GM12878 (cell line): Measurements from ENCODE around the gene RGS1. TPM values are rescaled to one million over a fixed set of nuclear protein-coding genes. Genes with fewer than 3 reads are reported as not detected.

Source experiments
- ATAC-seq: fragments of 200-7000 bp; cut with Tn5 transposase; 3 replicates; pipeline ENCODE4 v1.9.1; 2020; ENCODE audit warnings: mild to moderate bottlenecking, moderate library complexity
- BruUV-seq: library from RNA; stranded (reverse); fragments of 400-500 nt; replicated peaks from 2 replicates; lab custom pipeline; 2021; lab: Mats Ljungman, UMichigan
- CTCF ChIA-PET: fragments of 300-600 bp; sonication (Branson Sonifier 250); formaldehyde crosslinking; extraction: SDS; loops from one replicate; lab custom pipeline; 2021; ENCODE audit warnings: inconsistent platforms; lab: Yijun Ruan, JAX
- POLR2A ChIA-PET: fragments of 350-600 bp; formaldehyde crosslinking; extraction: SDS; loops from one replicate; lab custom pipeline; 2021; ENCODE audit warnings: inconsistent platforms; lab: Charles Lee
- RAD21 ChIA-PET: fragments of 300-600 bp; sonication (Branson Sonifier 250); formaldehyde crosslinking; loops from one replicate; lab custom pipeline; 2023; ENCODE audit warnings: antibody characterized with exemption; ENCODE audit not compliant: unreplicated experiment; lab: Charles Lee
- SMC1A ChIA-PET: fragments of 300-600 bp; sonication (Branson Sonifier 250); formaldehyde crosslinking; loops from one replicate; lab custom pipeline; 2023; ENCODE audit not compliant: unreplicated experiment, uncharacterized antibody; lab: Charles Lee
- DNase-seq: peaks from one replicate; pipeline ENCODE4 v3.0.0-alpha.2; 2011; ENCODE audit warnings: low read depth, low spot score
- FAIRE-seq: peaks from 3 replicates; lab custom pipeline; 2011; peaks lifted over from hg19 to GRCh38; lab: Jason Lieb, UNC
- H2AFZ ChIP-seq: 2 replicates; pipeline ENCODE4 v1.6.0; 2011; ENCODE audit warnings: low read depth, low read length, control low read depth; ENCODE audit not compliant: control insufficient read depth
- H3K27ac ChIP-seq: 2 replicates; pipeline ENCODE4 v1.5.1; 2011; ENCODE audit warnings: control low read depth; ENCODE audit not compliant: control insufficient read depth, insufficient read depth
- H3K27me3 ChIP-seq, 2 experiments: replicated peaks in 1 of 2; 2 replicates each; pipeline versions ENCODE4 v1.6.0 to v1.6.1; 2011; ENCODE audit warnings: low read length in 1 of 2; ENCODE audit not compliant: control insufficient read depth in 2 of 2, insufficient read depth in 2 of 2
- H3K36me3 ChIP-seq, 2 experiments: 2 replicates each; pipeline ENCODE4 v1.5.1; 2011; ENCODE audit warnings: low read length in 1 of 2; ENCODE audit not compliant: control insufficient read depth in 2 of 2, insufficient read depth in 2 of 2
- H3K4me1 ChIP-seq: 2 replicates; pipeline ENCODE4 v1.6.1; 2011; ENCODE audit warnings: mild to moderate bottlenecking, low read length, moderate library complexity, mixed read lengths; ENCODE audit not compliant: control insufficient read depth, insufficient read depth
- H3K4me2 ChIP-seq: 2 replicates; pipeline ENCODE4 v1.6.0; 2011; ENCODE audit warnings: control low read depth; ENCODE audit not compliant: control insufficient read depth, insufficient read depth
- H3K4me3 ChIP-seq: fragments of 200-600 bp; sonication (generic); 2 replicates; pipeline ENCODE4 v1.5.1; 2016
- H3K79me2 ChIP-seq: 2 replicates; pipeline ENCODE4 v1.6.0; 2011; ENCODE audit warnings: low read length; ENCODE audit not compliant: control insufficient read depth, insufficient read depth
- H3K9ac ChIP-seq: 2 replicates; pipeline ENCODE4 v1.8.0; 2011; ENCODE audit warnings: low read length, control low read depth, mixed read lengths; ENCODE audit not compliant: control insufficient read depth, insufficient read depth
- H3K9me3 ChIP-seq: replicated peaks from 3 replicates; pipeline ENCODE4 v1.5.1; 2011; ENCODE audit warnings: mild to moderate bottlenecking, low read length; ENCODE audit not compliant: control insufficient read depth, insufficient read depth
- H4K20me1 ChIP-seq: 2 replicates; pipeline ENCODE4 v1.6.0; 2011; ENCODE audit not compliant: control insufficient read depth, insufficient read depth
- EED ChIP-seq: sonication (generic); IDR thresholded peaks from 2 replicates; pipeline ENCODE4 v1.6.1; 2016; ENCODE audit warnings: antibody characterized with exemption, low read depth
- MTA3 ChIP-seq: IDR thresholded peaks from 2 replicates; pipeline ENCODE4 v1.6.1; 2012; ENCODE audit warnings: low read length, inconsistent platforms, borderline replicate concordance
- SMAD5 ChIP-seq: IDR thresholded peaks from 2 replicates; pipeline ENCODE4 v1.6.1; 2016; ENCODE audit warnings: antibody characterized with exemption, low read depth
- WGBS: methylation state at CpG from one replicate; pipeline ENCODE4 v1.1.6; 2016; ENCODE audit warnings: low lambda C conversion rate; ENCODE audit not compliant: insufficient replicate concordance, insufficient coverage; ENCODE audit errors: missing lambda C conversion rate; 5-methylcytosine and 5-hydroxymethylcytosine counted together
- in situ Hi-C: fragments of 300-500 bp; cut with MboI; formaldehyde crosslinking; loops from 9 replicates; pipeline ENCODE4 v1.14.3; 2018; ENCODE audit warnings: mixed read lengths
- intact Hi-C: fragments of 100-400 bp; cut with micrococcal nuclease; formaldehyde crosslinking; loops from one replicate; pipeline ENCODE4 v1.14.2; 2022; ENCODE audit not compliant: unreplicated experiment
- polyA plus RNA-seq, 11 experiments: library from polyadenylated mRNA; depleted of rRNA in 4 of 11; unstranded in 6 of 11; stranded (reverse) in 5 of 11; fragments of >200 nt; fragmentation: Nextera tagmentation in 4 of 11; fragmentation: Illumina TruSeq in 1 of 11; extraction: Ambion mirVana in 4 of 11; extraction: Trizol in 1 of 11; gene quantifications; 1 replicate in 1 of 11; 2 replicates in 10 of 11; pipeline versions ENCODE4 v1.2.1 to v1.2.3, GENCODE V29; 2011 to 2016; ENCODE audit warnings: inconsistent platforms in 2 of 11, missing spikeins in 2 of 11, low read depth in 1 of 11
- total RNA-seq, 4 experiments: library from RNA; depleted of rRNA in 3 of 4; stranded (reverse); fragments of >200 nt in 3 of 4; fragmentation: Illumina TruSeq in 1 of 4; extraction: Trizol in 1 of 4; gene quantifications; 2 replicates each; pipeline versions ENCODE4 v1.2.1 to v1.2.3, GENCODE V29; 2013 to 2021
- TF ChIP-seq, protein P1 (sequence below): IDR thresholded peaks from 2 replicates; pipeline ENCODE4 v1.6.1; 2012; ENCODE audit warnings: improper control_type of control experiment, low read depth, low read length; ENCODE audit not compliant: insufficient replicate concordance
- TF ChIP-seq, protein P2 (sequence below): fragments of 450-650 bp; IDR thresholded peaks from 2 replicates; pipeline ENCODE4 v1.6.1; 2017; ENCODE audit warnings: low read depth, mild to moderate bottlenecking, moderate library complexity

The RGS1 gene
- total and polyA plus RNA-seq, 10 of the 15 experiments (the other 5 are each of a cell fraction or from before 2014, with no cell fraction given) = 20.7 to 882 (median 45.9) TPM

DNA sequence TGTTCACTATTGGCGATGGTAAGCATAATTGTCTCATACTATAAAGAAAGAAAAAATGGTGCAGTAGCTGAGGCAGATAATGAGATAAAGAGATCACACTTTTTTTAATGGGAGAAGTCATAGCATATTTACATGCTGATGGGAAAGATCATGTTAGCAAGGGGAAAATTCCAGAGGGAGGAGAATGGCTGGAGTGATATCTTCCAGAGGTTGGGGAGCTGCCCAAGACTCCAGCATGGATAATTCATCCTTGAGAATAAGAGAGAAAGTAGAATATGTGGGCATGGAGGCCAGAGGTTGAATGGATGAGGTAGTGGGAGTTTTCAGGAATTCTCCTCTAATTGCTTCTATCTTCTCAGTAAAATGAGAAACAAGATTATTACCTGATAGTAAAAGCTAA, 45.8 kb upstream of the RGS1 start:
- RAD21 ChIA-PET = interaction anchor here (1.4 to 3.6 kb wide), 6 partner anchors 11 to 78 kb away, joined by 6 to 36 read pairs (median 10); no protein-coding TSS in a partner anchor
- no peaks in the 10 kb centered on the region for H4K20me1 ChIP-seq
- H3K27ac ChIP-seq = peak overlapping the region; percentile 51
- 93% methylated on average over 1 of the region's 1 CpG for WGBS
- H3K9me3 ChIP-seq = no peaks in the 10 kb centered on the region; the same call in 2 of the 3 replicates
- no peak for DNase-seq
- no peaks in the 10 kb centered on the region; a peak in 1 of 4 replicates for H3K27me3 ChIP-seq
- peak overlapping the region; percentile 51 for H3K4me2 ChIP-seq
- no peak for ATAC-seq
- CTCF ChIA-PET = interaction anchor here (0.8 to 3.5 kb wide), 7 partner anchors 11 to 53 kb away, joined by 3 to 35 read pairs (median 5); no protein-coding TSS in a partner anchor
- POLR2A ChIA-PET = interaction anchor here (0.8 to 2.1 kb wide), 10 partner anchors 9 to 33 kb away, joined by 3 to 8 read pairs (median 4); no protein-coding TSS in a partner anchor
- TSS peak; percentile 98 for BruUV-seq
- 0 out of 2 replicates have a peak, but pooled peaks have one; percentile 3 for TF ChIP-seq EED
- no peak for TF ChIP-seq MTA3
- no peak overlapping the region for H3K4me3 ChIP-seq
- in situ Hi-C loops (no loop called here), intact Hi-C loops (loop anchor here (1.0 kb wide), 1 partner anchor 13 kb away; no protein-coding TSS in a partner anchor)
- no peak overlapping the region for H3K9ac ChIP-seq
- SMC1A ChIA-PET = interaction anchor here (0.7 to 3.6 kb wide), 13 partner anchors 9 to 79 kb away, joined by 3 to 57 read pairs (median 5); no protein-coding TSS in a partner anchor
- no peak overlapping the region for H2AFZ ChIP-seq
- no peaks in the 10 kb centered on the region for H3K79me2 ChIP-seq
- peaks cover 17% of the 10 kb centered on the region for H3K4me1 ChIP-seq
- H3K36me3 ChIP-seq = no peaks in the 10 kb centered on the region
- FAIRE-seq = no peak

DNA sequence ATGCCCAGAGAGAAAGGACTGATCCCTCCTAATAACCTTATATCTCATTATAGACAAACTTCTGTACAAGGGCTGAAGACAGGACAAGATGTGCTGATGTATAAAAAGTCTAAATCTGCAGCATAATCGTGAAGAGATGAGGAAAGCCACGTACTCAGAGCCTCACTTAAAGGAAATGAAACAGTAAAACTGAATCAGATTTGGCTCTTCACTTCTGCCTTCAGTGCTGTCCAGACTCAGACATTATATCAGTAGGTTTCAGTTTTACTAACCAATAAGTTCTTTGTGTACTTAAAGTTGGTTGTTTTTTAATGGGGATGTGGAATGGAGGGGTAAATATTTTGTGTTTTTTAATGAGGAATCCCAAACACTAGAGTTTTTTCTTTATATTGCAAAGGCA, 45.3 kb upstream of the RGS1 start:
- no peak overlapping the region for H3K4me3 ChIP-seq
- H2AFZ ChIP-seq = no peak overlapping the region
- FAIRE-seq = peak; percentile 83
- no peaks in the 10 kb centered on the region for H3K79me2 ChIP-seq
- peaks cover 16% of the 10 kb centered on the region for H3K4me1 ChIP-seq
- ChIA-PET CTCF (interaction anchor here (0.8 to 3.5 kb wide), 6 partner anchors 11 to 49 kb away, joined by 3 to 35 read pairs (median 4); no protein-coding TSS in a partner anchor), RAD21 (interaction anchor here (1.4 to 3.6 kb wide), 5 partner anchors 11 to 20 kb away, joined by 7 to 36 read pairs (median 10); no protein-coding TSS in a partner anchor), POLR2A (interaction anchor here (0.8 to 2.1 kb wide), 9 partner anchors 9 to 28 kb away, joined by 3 to 8 read pairs (median 5); no protein-coding TSS in a partner anchor), SMC1A (interaction anchor here (0.7 to 3.6 kb wide), 13 partner anchors 10 to 79 kb away, joined by 3 to 57 read pairs (median 5); no protein-coding TSS in a partner anchor)
- peak; percentile 95 for ATAC-seq
- in situ Hi-C loops = no loop called here
- H3K9ac ChIP-seq = no peak overlapping the region
- H3K4me2 ChIP-seq = peak overlapping the region; percentile 51
- no peaks in the 10 kb centered on the region; a peak in 1 of 4 replicates for H3K27me3 ChIP-seq
- H3K27ac ChIP-seq = peak overlapping the region; percentile 51; the same call in 1 of the 2 replicates
- no peaks in the 10 kb centered on the region for H3K36me3 ChIP-seq
- no peaks in the 10 kb centered on the region for H4K20me1 ChIP-seq
- peak; percentile 93 for DNase-seq
- 3% methylated on average over 2 of the region's 2 CpGs for WGBS
- no TSS peak for BruUV-seq
- intact Hi-C loops = loop anchor here (1.0 kb wide), 1 partner anchor 13 kb away; no protein-coding TSS in a partner anchor
- H3K9me3 ChIP-seq = no peaks in the 10 kb centered on the region; the same call in 2 of the 3 replicates
- TF ChIP-seq, protein P1, sequence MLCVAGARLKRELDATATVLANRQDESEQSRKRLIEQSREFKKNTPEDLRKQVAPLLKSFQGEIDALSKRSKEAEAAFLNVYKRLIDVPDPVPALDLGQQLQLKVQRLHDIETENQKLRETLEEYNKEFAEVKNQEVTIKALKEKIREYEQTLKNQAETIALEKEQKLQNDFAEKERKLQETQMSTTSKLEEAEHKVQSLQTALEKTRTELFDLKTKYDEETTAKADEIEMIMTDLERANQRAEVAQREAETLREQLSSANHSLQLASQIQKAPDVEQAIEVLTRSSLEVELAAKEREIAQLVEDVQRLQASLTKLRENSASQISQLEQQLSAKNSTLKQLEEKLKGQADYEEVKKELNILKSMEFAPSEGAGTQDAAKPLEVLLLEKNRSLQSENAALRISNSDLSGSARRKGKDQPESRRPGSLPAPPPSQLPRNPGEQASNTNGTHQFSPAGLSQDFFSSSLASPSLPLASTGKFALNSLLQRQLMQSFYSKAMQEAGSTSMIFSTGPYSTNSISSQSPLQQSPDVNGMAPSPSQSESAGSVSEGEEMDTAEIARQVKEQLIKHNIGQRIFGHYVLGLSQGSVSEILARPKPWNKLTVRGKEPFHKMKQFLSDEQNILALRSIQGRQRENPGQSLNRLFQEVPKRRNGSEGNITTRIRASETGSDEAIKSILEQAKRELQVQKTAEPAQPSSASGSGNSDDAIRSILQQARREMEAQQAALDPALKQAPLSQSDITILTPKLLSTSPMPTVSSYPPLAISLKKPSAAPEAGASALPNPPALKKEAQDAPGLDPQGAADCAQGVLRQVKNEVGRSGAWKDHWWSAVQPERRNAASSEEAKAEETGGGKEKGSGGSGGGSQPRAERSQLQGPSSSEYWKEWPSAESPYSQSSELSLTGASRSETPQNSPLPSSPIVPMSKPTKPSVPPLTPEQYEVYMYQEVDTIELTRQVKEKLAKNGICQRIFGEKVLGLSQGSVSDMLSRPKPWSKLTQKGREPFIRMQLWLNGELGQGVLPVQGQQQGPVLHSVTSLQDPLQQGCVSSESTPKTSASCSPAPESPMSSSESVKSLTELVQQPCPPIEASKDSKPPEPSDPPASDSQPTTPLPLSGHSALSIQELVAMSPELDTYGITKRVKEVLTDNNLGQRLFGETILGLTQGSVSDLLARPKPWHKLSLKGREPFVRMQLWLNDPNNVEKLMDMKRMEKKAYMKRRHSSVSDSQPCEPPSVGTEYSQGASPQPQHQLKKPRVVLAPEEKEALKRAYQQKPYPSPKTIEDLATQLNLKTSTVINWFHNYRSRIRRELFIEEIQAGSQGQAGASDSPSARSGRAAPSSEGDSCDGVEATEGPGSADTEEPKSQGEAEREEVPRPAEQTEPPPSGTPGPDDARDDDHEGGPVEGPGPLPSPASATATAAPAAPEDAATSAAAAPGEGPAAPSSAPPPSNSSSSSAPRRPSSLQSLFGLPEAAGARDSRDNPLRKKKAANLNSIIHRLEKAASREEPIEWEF = peak; percentile 66
- TF ChIP-seq, protein P2, sequence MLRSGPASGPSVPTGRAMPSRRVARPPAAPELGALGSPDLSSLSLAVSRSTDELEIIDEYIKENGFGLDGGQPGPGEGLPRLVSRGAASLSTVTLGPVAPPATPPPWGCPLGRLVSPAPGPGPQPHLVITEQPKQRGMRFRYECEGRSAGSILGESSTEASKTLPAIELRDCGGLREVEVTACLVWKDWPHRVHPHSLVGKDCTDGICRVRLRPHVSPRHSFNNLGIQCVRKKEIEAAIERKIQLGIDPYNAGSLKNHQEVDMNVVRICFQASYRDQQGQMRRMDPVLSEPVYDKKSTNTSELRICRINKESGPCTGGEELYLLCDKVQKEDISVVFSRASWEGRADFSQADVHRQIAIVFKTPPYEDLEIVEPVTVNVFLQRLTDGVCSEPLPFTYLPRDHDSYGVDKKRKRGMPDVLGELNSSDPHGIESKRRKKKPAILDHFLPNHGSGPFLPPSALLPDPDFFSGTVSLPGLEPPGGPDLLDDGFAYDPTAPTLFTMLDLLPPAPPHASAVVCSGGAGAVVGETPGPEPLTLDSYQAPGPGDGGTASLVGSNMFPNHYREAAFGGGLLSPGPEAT = 0 out of 2 replicates have a peak, but pooled peaks have one; percentile 39
- TF ChIP-seq SMAD5 = no peak
